Hepatocyte (in vitro differentiated cells): ENCODE data around the gene APBB1IP.

Experiments used
- CTCF ChIP-seq: fragments of 200-600 bp; sonication (generic); IDR thresholded peaks from 2 replicates; pipeline ENCODE4 v1.5.1; 2016; ENCODE audit warnings: antibody characterized with exemption, mild to moderate bottlenecking; ENCODE audit not compliant: poor library complexity
- EZH2 ChIP-seq: fragments of 200-600 bp; sonication (generic); IDR thresholded peaks from 2 replicates; pipeline ENCODE4 v1.6.1; 2016; ENCODE audit warnings: antibody characterized with exemption, mild to moderate bottlenecking, borderline replicate concordance
- EZH2phosphoT487 ChIP-seq: fragments of 200-600 bp; sonication (generic); IDR thresholded peaks from one replicate; pipeline ENCODE4 v1.6.1; 2018; ENCODE audit warnings: antibody characterized with exemption, mild to moderate bottlenecking, low read depth, moderate library complexity; ENCODE audit not compliant: unreplicated experiment, severe bottlenecking

GRCh38 chr10:26468291-26468690, 30.1 kb downstream of the APBB1IP start:
- TF ChIP-seq CTCF (no peak), EZH2phosphoT487 (no peak), EZH2 (no peak)
